Mesenchymal stem cell (in vitro differentiated cells and primary cell): ENCODE data around the gene MLLT3.
A peak's percentile ranks its signal among the peaks of the same experiment; 100 is the strongest.

Experiments used
- DNase-seq: peaks from one replicate; pipeline ENCODE4 v3.0.0-alpha.2; 2013
- H2AFZ ChIP-seq: one replicate; pipeline ENCODE4 v1.6.1; 2013; ENCODE audit warnings: low read depth, mild to moderate bottlenecking, control low read depth, inconsistent platforms, low read length, moderate library complexity
- H2AK5ac ChIP-seq: 2 replicates; pipeline ENCODE4 v1.6.1; 2013; ENCODE audit warnings: low read length, moderate library complexity, mild to moderate bottlenecking, inconsistent platforms; ENCODE audit not compliant: severe bottlenecking
- H2BK120ac ChIP-seq: one replicate; pipeline ENCODE4 v1.6.1; 2013; ENCODE audit warnings: low read depth, mild to moderate bottlenecking, inconsistent platforms, low read length, moderate library complexity
- H2BK12ac ChIP-seq, 2 experiments: one replicate each; pipeline ENCODE4 v1.6.1; 2013; ENCODE audit warnings: inconsistent platforms in 2 of 2, low read length in 2 of 2, mild to moderate bottlenecking in 2 of 2, moderate library complexity in 2 of 2, control low read depth in 1 of 2
- H2BK15ac ChIP-seq: one replicate; pipeline ENCODE4 v1.6.1; 2013; ENCODE audit warnings: mild to moderate bottlenecking, low read depth, inconsistent platforms; ENCODE audit not compliant: poor library complexity, severe bottlenecking
- H2BK5ac ChIP-seq: 2 replicates; pipeline ENCODE4 v1.6.1; 2013; ENCODE audit warnings: low read depth, mild to moderate bottlenecking, low read length, control low read depth, inconsistent platforms; ENCODE audit not compliant: poor library complexity, severe bottlenecking
- H3K14ac ChIP-seq, 2 experiments: one replicate each; pipeline ENCODE4 v1.6.1; 2013; ENCODE audit warnings: inconsistent platforms in 2 of 2, low read length in 2 of 2, control low read depth in 1 of 2, mild to moderate bottlenecking in 1 of 2, moderate library complexity in 1 of 2
- H3K18ac ChIP-seq, 2 experiments: one replicate each; pipeline ENCODE4 v1.6.1; 2013; ENCODE audit warnings: inconsistent platforms in 2 of 2, low read length in 2 of 2, control low read depth in 1 of 2, low read depth in 1 of 2, mild to moderate bottlenecking in 1 of 2
- H3K23ac ChIP-seq, 2 experiments: one replicate each; pipeline ENCODE4 v1.6.1; 2013; ENCODE audit warnings: inconsistent platforms in 2 of 2, low read length in 2 of 2, mild to moderate bottlenecking in 2 of 2, moderate library complexity in 2 of 2, control low read depth in 1 of 2
- H3K27ac ChIP-seq: 2 replicates; pipeline ENCODE4 v1.5.1; 2013; ENCODE audit warnings: mild to moderate bottlenecking, moderate library complexity, low read length, control low read depth, inconsistent platforms; ENCODE audit not compliant: poor library complexity, severe bottlenecking
- H3K27me3 ChIP-seq, 2 experiments: 2 replicates each; pipeline versions ENCODE4 v1.6.1 to v1.7.0; 2013; ENCODE audit warnings: low read length in 2 of 2, mild to moderate bottlenecking in 2 of 2, moderate library complexity in 2 of 2, control low read depth in 1 of 2, inconsistent platforms in 1 of 2; ENCODE audit not compliant: control insufficient read depth in 1 of 2, insufficient read depth in 1 of 2
- H3K36me3 ChIP-seq, 2 experiments: 2 replicates each; pipeline versions ENCODE4 v1.6.1 to v1.7.0; 2013; ENCODE audit warnings: low read length in 2 of 2, control low read depth in 1 of 2, inconsistent platforms in 1 of 2, low read depth in 1 of 2, mild to moderate bottlenecking in 1 of 2; ENCODE audit not compliant: insufficient read depth in 2 of 2, control insufficient read depth in 1 of 2
- H3K4ac ChIP-seq, 2 experiments: one replicate each; pipeline ENCODE4 v1.6.1; 2013; ENCODE audit warnings: inconsistent platforms in 2 of 2, low read length in 2 of 2, mild to moderate bottlenecking in 2 of 2, moderate library complexity in 2 of 2, control low read depth in 1 of 2, low read depth in 1 of 2
- H3K4me1 ChIP-seq: 2 replicates; pipeline ENCODE4 v1.6.1; 2013; ENCODE audit warnings: low read depth, low read length, control low read depth; ENCODE audit not compliant: control insufficient read depth, insufficient read depth
- H3K4me2 ChIP-seq: 2 replicates; pipeline ENCODE4 v1.6.1; 2013; ENCODE audit warnings: low read length, mild to moderate bottlenecking, inconsistent platforms; ENCODE audit not compliant: poor library complexity, severe bottlenecking
- H3K4me3 ChIP-seq, 2 experiments: 2 replicates each; pipeline versions ENCODE4 v1.5.1 to v1.7.0; 2013; ENCODE audit warnings: low read length in 2 of 2, mild to moderate bottlenecking in 2 of 2, control low read depth in 1 of 2, low read depth in 1 of 2; ENCODE audit not compliant: insufficient read depth in 1 of 2
- H3K79me1 ChIP-seq: replicated peaks from 2 replicates; pipeline ENCODE4 v1.6.1; 2013; ENCODE audit warnings: mild to moderate bottlenecking, control low read depth, low read length, inconsistent platforms; ENCODE audit not compliant: poor library complexity, severe bottlenecking
- H3K9ac ChIP-seq: 2 replicates; pipeline ENCODE4 v1.7.0; 2013; ENCODE audit warnings: mild to moderate bottlenecking, low read length, moderate library complexity
- H3K9me3 ChIP-seq: 2 replicates; pipeline ENCODE4 v1.7.0; 2013; ENCODE audit warnings: mild to moderate bottlenecking, low read length; ENCODE audit not compliant: control insufficient read depth
- H4K8ac ChIP-seq: one replicate; pipeline ENCODE4 v1.6.1; 2013; ENCODE audit warnings: inconsistent platforms, mild to moderate bottlenecking, low read length, moderate library complexity
- H4K91ac ChIP-seq: one replicate; pipeline ENCODE4 v1.6.1; 2013; ENCODE audit warnings: mild to moderate bottlenecking, low read length, inconsistent platforms
- WGBS: methylation state at CpG from one replicate; pipeline ENCODE4 v1.1.7; 2013; ENCODE audit warnings: mixed read lengths; 5-methylcytosine and 5-hydroxymethylcytosine counted together

The MLLT3 gene

GRCh38 chr9:20504930-20505329 is 117.4 kb downstream of the MLLT3 start:
- H2BK5ac ChIP-seq = no peak overlapping the region

DNA sequence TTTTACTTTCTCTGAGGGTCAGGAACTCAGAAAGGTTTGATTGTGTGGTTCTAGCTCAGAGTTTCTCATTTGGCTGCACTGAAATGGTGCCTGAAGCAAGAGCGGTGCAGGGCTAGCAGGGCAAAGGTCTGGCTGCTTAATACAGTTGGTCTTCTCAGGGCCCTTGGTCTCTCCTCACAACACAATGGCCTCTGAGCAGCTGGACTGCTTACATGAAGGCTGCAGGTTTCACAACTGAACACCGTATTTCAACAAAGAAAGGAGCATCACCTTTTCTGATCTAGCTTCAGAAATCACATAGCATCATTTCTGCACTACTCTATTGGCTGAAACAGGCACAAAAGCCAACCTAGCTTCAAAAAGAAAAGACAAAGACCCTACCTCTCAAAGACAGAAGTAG is 122.2 kb downstream of the MLLT3 start:
- Histone ChIP-seq H2BK5ac (no peak overlapping the region), H3K4me3 (no peak overlapping the region), H3K27ac (no peak overlapping the region), H3K4me2 (no peak overlapping the region), H3K18ac (no peak overlapping the region), H3K4me1 (no peaks in the 10 kb centered on the region), H2AK5ac (no peak overlapping the region), H3K23ac (no peak overlapping the region), H4K8ac (no peak overlapping the region), H2AFZ (no peak overlapping the region), H4K91ac (no peak overlapping the region), H3K27me3 (no peaks in the 10 kb centered on the region), H3K4ac (no peak overlapping the region), H3K9me3 (no peaks in the 10 kb centered on the region), H2BK120ac (no peak overlapping the region), H3K14ac (no peak overlapping the region), H2BK15ac (no peak overlapping the region), H3K9ac (no peak overlapping the region), H3K36me3 (no peaks in the 10 kb centered on the region), H3K79me1 (peaks cover 19% of the 10 kb centered on the region), H2BK12ac (no peak overlapping the region)
- 98% methylated on average over 2 of the region's 2 CpGs for WGBS
- no peak for DNase-seq

More at GRCh38 chr9:20504930-20505329, 117.4 kb downstream of the MLLT3 start:
- no peak overlapping the region for H3K4me2 ChIP-seq
- no peak overlapping the region for H3K4me3 ChIP-seq
- no peak overlapping the region for H4K91ac ChIP-seq
- H3K18ac ChIP-seq = no peak overlapping the region
- no peak overlapping the region for H2BK120ac ChIP-seq
- H2AFZ ChIP-seq = no peak overlapping the region
- 91% methylated on average over 1 of the region's 1 CpG for WGBS
- no peak overlapping the region for H4K8ac ChIP-seq
- no peak overlapping the region for H3K27ac ChIP-seq
- no peak overlapping the region for H2BK15ac ChIP-seq
- no peak for DNase-seq
- H2BK12ac ChIP-seq = no peak overlapping the region
- no peaks in the 10 kb centered on the region for H3K36me3 ChIP-seq
- no peak overlapping the region for H3K9ac ChIP-seq
- no peak overlapping the region for H3K4ac ChIP-seq
- no peak overlapping the region for H2AK5ac ChIP-seq
- H3K14ac ChIP-seq = no peak overlapping the region
- no peak overlapping the region for H3K23ac ChIP-seq
- H3K9me3 ChIP-seq = no peaks in the 10 kb centered on the region
- H3K27me3 ChIP-seq = no peaks in the 10 kb centered on the region
- peaks cover 18% of the 10 kb centered on the region for H3K79me1 ChIP-seq
- H3K4me1 ChIP-seq = peaks cover 3% of the 10 kb centered on the region

DNA sequence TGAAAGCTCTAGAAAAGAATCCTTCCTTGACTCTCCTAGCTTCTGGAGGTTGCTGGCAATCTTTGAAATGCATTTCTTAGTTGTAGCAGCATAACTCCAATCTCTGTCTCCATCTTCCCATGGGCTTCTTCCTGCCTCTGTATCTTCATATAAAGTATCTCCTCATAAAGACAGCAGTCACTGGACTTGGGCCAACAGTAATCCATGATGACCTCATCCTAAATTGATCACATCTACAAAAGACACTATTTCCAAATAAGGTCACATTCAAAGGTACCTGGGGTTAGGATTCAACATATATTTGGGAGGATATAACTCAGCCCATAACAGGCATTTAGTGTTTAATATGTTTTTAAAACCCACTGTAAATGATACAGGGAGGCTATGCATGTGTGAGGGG is 123.3 kb downstream of the MLLT3 start:
- Histone ChIP-seq H3K18ac (no peak overlapping the region), H3K4me1 (no peaks in the 10 kb centered on the region), H4K91ac (no peak overlapping the region), H2BK5ac (no peak overlapping the region), H3K36me3 (no peaks in the 10 kb centered on the region), H2BK15ac (no peak overlapping the region), H2BK12ac (no peak overlapping the region), H2BK120ac (no peak overlapping the region), H2AK5ac (no peak overlapping the region), H3K4ac (no peak overlapping the region), H2AFZ (no peak overlapping the region), H3K4me2 (no peak overlapping the region), H3K23ac (no peak overlapping the region), H3K14ac (no peak overlapping the region), H3K27me3 (no peaks in the 10 kb centered on the region), H3K27ac (no peak overlapping the region), H3K9me3 (no peaks in the 10 kb centered on the region), H3K4me3 (no peak overlapping the region), H3K79me1 (peaks cover 20% of the 10 kb centered on the region), H3K9ac (no peak overlapping the region), H4K8ac (no peak overlapping the region)
- no peak for DNase-seq

DNA sequence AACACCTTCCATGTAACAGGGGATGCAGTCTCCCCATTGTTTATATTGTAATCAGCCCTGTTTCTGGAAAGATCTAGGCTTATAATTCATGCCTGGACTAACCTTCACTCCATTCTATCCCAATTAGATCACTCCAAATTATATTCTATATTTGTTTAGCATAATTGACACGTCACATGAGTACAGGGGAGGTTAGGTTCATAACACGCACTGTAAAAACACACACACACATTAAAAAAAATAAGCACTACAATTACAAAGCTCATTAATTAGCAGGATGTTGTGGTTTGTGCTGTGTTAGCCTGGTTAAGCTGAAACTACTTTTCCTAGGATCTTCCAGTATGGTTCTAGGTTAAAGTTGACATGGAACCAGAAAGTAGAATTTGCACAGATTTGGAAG is 126.0 kb downstream of the MLLT3 start:
- H3K27me3 ChIP-seq = no peaks in the 10 kb centered on the region

More for the DNA sequence above, 126.0 kb downstream of the MLLT3 start:
- H3K9ac ChIP-seq = no peak overlapping the region
- 100% methylated on average over 1 of the region's 2 CpGs for WGBS
- no peak overlapping the region for H3K4ac ChIP-seq
- no peak overlapping the region for H2AK5ac ChIP-seq
- H2BK5ac ChIP-seq = no peak overlapping the region
- no peak overlapping the region for H2BK120ac ChIP-seq
- H3K27ac ChIP-seq = no peak overlapping the region
- H3K23ac ChIP-seq = no peak overlapping the region
- no peak overlapping the region for H3K18ac ChIP-seq
- H3K36me3 ChIP-seq = no peaks in the 10 kb centered on the region
- H3K4me3 ChIP-seq = no peak overlapping the region
- H3K4me2 ChIP-seq = no peak overlapping the region
- DNase-seq = peak; percentile 9
- no peak overlapping the region for H2BK15ac ChIP-seq
- H4K8ac ChIP-seq = no peak overlapping the region
- H2AFZ ChIP-seq = no peak overlapping the region
- peaks cover 18% of the 10 kb centered on the region for H3K79me1 ChIP-seq
- no peaks in the 10 kb centered on the region for H3K4me1 ChIP-seq
- H3K9me3 ChIP-seq = no peaks in the 10 kb centered on the region
- H2BK12ac ChIP-seq = no peak overlapping the region
- H3K14ac ChIP-seq = no peak overlapping the region
- H4K91ac ChIP-seq = no peak overlapping the region
